ENCODE measurements around the gene ABHD14A.

DNA sequence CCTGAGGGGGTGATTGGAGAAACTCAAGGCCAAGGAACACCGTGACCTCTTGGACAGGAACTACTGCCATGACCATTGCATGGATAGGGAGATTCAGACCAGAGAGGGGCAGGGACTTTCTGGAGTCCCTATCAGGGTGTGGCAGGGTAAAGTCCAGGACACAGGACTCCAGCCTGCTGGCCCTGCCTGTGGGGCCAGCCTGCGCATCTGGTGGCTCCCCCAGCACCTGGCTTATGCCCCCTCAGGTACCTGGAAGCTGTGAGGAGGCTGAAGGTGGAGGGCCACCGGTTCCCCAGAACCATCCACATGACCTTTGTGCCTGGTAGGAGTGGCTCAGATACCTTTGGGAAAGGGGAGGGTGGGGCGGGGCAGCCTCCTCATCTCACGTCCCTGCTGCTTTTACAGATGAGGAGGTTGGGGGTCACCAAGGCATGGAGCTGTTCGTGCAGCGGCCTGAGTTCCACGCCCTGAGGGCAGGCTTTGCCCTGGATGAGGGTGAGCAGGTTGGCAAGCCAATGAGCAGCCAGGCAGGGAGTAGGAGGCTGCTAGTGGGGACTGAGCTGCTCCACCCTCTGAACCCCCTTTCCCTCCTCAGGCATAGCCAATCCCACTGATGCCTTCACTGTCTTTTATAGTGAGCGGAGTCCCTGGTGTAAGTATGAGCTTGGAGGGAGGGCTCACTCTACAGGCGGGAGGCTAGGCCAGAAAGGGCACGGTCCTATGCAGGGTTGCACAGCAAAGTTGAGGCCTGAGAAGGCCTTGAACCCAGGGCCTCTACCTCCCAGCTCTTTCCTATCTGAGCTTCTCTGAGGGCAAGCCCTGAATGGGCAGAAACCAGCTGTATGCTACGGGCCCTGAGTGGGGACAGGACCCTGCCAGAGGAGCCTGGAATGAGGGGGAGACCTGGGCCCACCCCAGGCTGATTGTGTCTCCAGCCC lies 11.4 kb downstream of the ABHD14A start:
- TF ChIP-seq, protein P1, sequence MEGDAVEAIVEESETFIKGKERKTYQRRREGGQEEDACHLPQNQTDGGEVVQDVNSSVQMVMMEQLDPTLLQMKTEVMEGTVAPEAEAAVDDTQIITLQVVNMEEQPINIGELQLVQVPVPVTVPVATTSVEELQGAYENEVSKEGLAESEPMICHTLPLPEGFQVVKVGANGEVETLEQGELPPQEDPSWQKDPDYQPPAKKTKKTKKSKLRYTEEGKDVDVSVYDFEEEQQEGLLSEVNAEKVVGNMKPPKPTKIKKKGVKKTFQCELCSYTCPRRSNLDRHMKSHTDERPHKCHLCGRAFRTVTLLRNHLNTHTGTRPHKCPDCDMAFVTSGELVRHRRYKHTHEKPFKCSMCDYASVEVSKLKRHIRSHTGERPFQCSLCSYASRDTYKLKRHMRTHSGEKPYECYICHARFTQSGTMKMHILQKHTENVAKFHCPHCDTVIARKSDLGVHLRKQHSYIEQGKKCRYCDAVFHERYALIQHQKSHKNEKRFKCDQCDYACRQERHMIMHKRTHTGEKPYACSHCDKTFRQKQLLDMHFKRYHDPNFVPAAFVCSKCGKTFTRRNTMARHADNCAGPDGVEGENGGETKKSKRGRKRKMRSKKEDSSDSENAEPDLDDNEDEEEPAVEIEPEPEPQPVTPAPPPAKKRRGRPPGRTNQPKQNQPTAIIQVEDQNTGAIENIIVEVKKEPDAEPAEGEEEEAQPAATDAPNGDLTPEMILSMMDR (IDR thresholded peaks at IDR 0.05), result no peak
- TF ChIP-seq POLR2AphosphoS5 (IDR thresholded peaks at IDR 0.05) (no peak), POLR2A (IDR thresholded peaks at IDR 0.05) (no peak)
